Stromal cell of bone marrow (primary cell): ENCODE measurements around the gene CYTH4.

Source experiments
- DNase-seq: peaks from one replicate; pipeline ENCODE4 v3.0.0-alpha.2; 2012; ENCODE audit warnings: low read depth

The CYTH4 gene

GRCh38 chr22:37349043-37349814 is 66.9 kb downstream of the CYTH4 start:
- no peak for DNase-seq

- no peak for DNase-seq
These were observed 68.9 kb downstream of the CYTH4 start for GRCh38 chr22:37351232-37351631.

- DNase-seq: no peak
These were observed 70.2 kb downstream of the CYTH4 start for GRCh38 chr22:37352481-37352880.

- DNase-seq: no peak
These were observed 71.5 kb downstream of the CYTH4 start for GRCh38 chr22:37353839-37354238.

GRCh38 chr22:37354261-37354660 is 72.0 kb downstream of the CYTH4 start:
- DNase-seq: no peak

- no peak for DNase-seq
These were observed 72.4 kb downstream of the CYTH4 start for GRCh38 chr22:37354670-37355069.

GRCh38 chr22:37355174-37355573 is 72.9 kb downstream of the CYTH4 start:
- no peak for DNase-seq

GRCh38 chr22:37356922-37357321 is 74.6 kb downstream of the CYTH4 start:
- no peak for DNase-seq

- DNase-seq: no peak
These were observed 75.3 kb downstream of the CYTH4 start for GRCh38 chr22:37357446-37358075.

- no peak for DNase-seq
These were observed 76.1 kb downstream of the CYTH4 start for GRCh38 chr22:37358386-37358785.

- DNase-seq: no peak
These were observed 76.6 kb downstream of the CYTH4 start for GRCh38 chr22:37358917-37359316.

- no peak for DNase-seq
These were observed 80.3 kb downstream of the CYTH4 start for GRCh38 chr22:37362621-37363020.

GRCh38 chr22:37363261-37363992 is 81.1 kb downstream of the CYTH4 start:
- DNase-seq: no peak
